SU-DHL-6 (cell line): ENCODE measurements around the gene AGPAT2.

Experiments
- H2AFZ ChIP-seq: fragments of 200-600 bp; sonication (generic); 2 replicates; pipeline ENCODE4 v1.6.1; 2014; ENCODE audit warnings: low read depth, mild to moderate bottlenecking, moderate library complexity, mixed read lengths, antibody characterized with exemption, low read length; ENCODE audit not compliant: severe bottlenecking
- H3F3A ChIP-seq: fragments of 200-600 bp; shearing (Covaris generic); 2 replicates; pipeline ENCODE4 v1.6.0; 2016; ENCODE audit warnings: antibody characterized with exemption, mild to moderate bottlenecking; ENCODE audit not compliant: insufficient read depth
- H3K27ac ChIP-seq: fragments of 200-600 bp; sonication (generic); 2 replicates; pipeline ENCODE4 v1.5.1; 2016; ENCODE audit warnings: low read depth, mild to moderate bottlenecking, low read length, moderate library complexity, mixed read lengths
- H3K27me3 ChIP-seq: fragments of 200-600 bp; sonication (generic), shearing (Covaris generic); 2 replicates; pipeline ENCODE4 v1.6.0; 2014; ENCODE audit warnings: mild to moderate bottlenecking, low read length
- H3K36me3 ChIP-seq: fragments of 200-600 bp; sonication (generic); 2 replicates; pipeline ENCODE4 v1.6.1; 2014; ENCODE audit warnings: mild to moderate bottlenecking, low read length, mixed read lengths
- H3K4me2 ChIP-seq: fragments of 300-600, 200-600 bp; shearing (Covaris generic), sonication (generic); 2 replicates; pipeline ENCODE4 v1.6.0; 2014; ENCODE audit warnings: low read length, low read depth, mild to moderate bottlenecking; ENCODE audit not compliant: poor library complexity, severe bottlenecking
- H3K4me3 ChIP-seq: fragments of 200-600 bp; sonication (generic); 2 replicates; pipeline ENCODE4 v1.5.1; 2014; ENCODE audit warnings: antibody characterized with exemption, low read length, mild to moderate bottlenecking, mixed read lengths; ENCODE audit not compliant: insufficient read depth, poor library complexity, severe bottlenecking
- H3K79me2 ChIP-seq: fragments of 200-600 bp; sonication (generic); 2 replicates; pipeline ENCODE4 v1.6.1; 2014; ENCODE audit warnings: mild to moderate bottlenecking, low read length, moderate library complexity; ENCODE audit not compliant: insufficient read depth
- H3K9ac ChIP-seq: fragments of 200-600 bp; sonication (generic); 2 replicates; pipeline ENCODE4 v1.7.0; 2014; ENCODE audit warnings: mild to moderate bottlenecking, low read length
- H3K9me2 ChIP-seq: fragments of 200-600 bp; sonication (generic); replicated peaks from 2 replicates; pipeline ENCODE4 v1.6.1; 2014; ENCODE audit warnings: low read length; ENCODE audit not compliant: insufficient read depth
- H3K9me3 ChIP-seq: fragments of 200-600 bp; sonication (generic); 2 replicates; pipeline ENCODE4 v1.6.1; 2014; ENCODE audit warnings: low read length, mixed read lengths; ENCODE audit not compliant: insufficient read depth
- H4K20me1 ChIP-seq: fragments of 200-600 bp; sonication (generic); 2 replicates; pipeline ENCODE4 v1.6.1; 2014; ENCODE audit warnings: low read depth, mild to moderate bottlenecking, antibody characterized with exemption, low read length, moderate library complexity, mixed read lengths
- CTCF ChIP-seq: fragments of 200-600 bp; sonication (generic); IDR thresholded peaks from one replicate; pipeline ENCODE4 v1.5.1; 2017; ENCODE audit warnings: antibody characterized with exemption, mild to moderate bottlenecking, low read length, moderate library complexity; ENCODE audit not compliant: insufficient read depth, poor library complexity, severe bottlenecking
- EZH2phosphoT487 ChIP-seq: fragments of 200-600 bp; sonication (generic), shearing (Covaris generic); conservative IDR thresholded peaks from 2 replicates; pipeline ENCODE4 v1.6.1; 2018; ENCODE audit warnings: mild to moderate bottlenecking, antibody characterized with exemption, low read length, moderate library complexity, mixed read lengths

AGPAT2 gene

GRCh38 chr9:136710543-136710942 lies 23.3 kb upstream of the AGPAT2 start:
- Histone ChIP-seq H3K4me2 (no peak overlapping the region), H4K20me1 (no peaks in the 10 kb centered on the region), H3K27me3 (no peaks in the 10 kb centered on the region), H3K4me3 (no peak overlapping the region), H3F3A (no peaks in the 10 kb centered on the region), H3K79me2 (no peaks in the 10 kb centered on the region), H3K27ac (no peak overlapping the region), H3K9ac (no peak overlapping the region), H3K9me2 (no peaks in the 10 kb centered on the region), H3K36me3 (no peaks in the 10 kb centered on the region), H2AFZ (no peak overlapping the region), H3K9me3 (no peaks in the 10 kb centered on the region)
- TF ChIP-seq CTCF (no peak), EZH2phosphoT487 (no peak)

- no peak overlapping the region for H2AFZ ChIP-seq
- H3K27ac ChIP-seq: no peak overlapping the region
- no peaks in the 10 kb centered on the region for H3K27me3 ChIP-seq
Observed at GRCh38 chr9:136709454-136710109, 22.3 kb upstream of the AGPAT2 start.

GRCh38 chr9:136707849-136708517 lies 20.7 kb upstream of the AGPAT2 start:
- Histone ChIP-seq H3K9me2 (no peaks in the 10 kb centered on the region), H3K36me3 (no peaks in the 10 kb centered on the region), H3K4me3 (no peak overlapping the region), H3K9ac (no peak overlapping the region), H2AFZ (no peak overlapping the region), H3F3A (no peaks in the 10 kb centered on the region), H3K79me2 (no peaks in the 10 kb centered on the region), H3K27me3 (no peaks in the 10 kb centered on the region), H4K20me1 (no peaks in the 10 kb centered on the region), H3K9me3 (no peaks in the 10 kb centered on the region), H3K4me2 (no peak overlapping the region), H3K27ac (no peak overlapping the region)
- TF ChIP-seq EZH2phosphoT487 (no peak), CTCF (no peak)

More at GRCh38 chr9:136709454-136710109, 22.3 kb upstream of the AGPAT2 start:
- H3K4me2 ChIP-seq: no peak overlapping the region
- H3K79me2 ChIP-seq: no peaks in the 10 kb centered on the region
- no peaks in the 10 kb centered on the region for H3K9me2 ChIP-seq
- no peaks in the 10 kb centered on the region for H3K9me3 ChIP-seq
- H3F3A ChIP-seq: no peaks in the 10 kb centered on the region
- H3K4me3 ChIP-seq: no peak overlapping the region
- no peaks in the 10 kb centered on the region for H3K36me3 ChIP-seq
- H3K9ac ChIP-seq: no peak overlapping the region
- H4K20me1 ChIP-seq: no peaks in the 10 kb centered on the region
- TF ChIP-seq EZH2phosphoT487: no peak
- no peak for TF ChIP-seq CTCF
